Nephron (organoid): ENCODE data around the gene EPHB2.

Experiments
- H3K27ac Mint-ChIP-seq, 3 experiments: 2 replicates each; pipeline ENCODE4 v1.8.0; 2020; ENCODE audit warnings: mixed read lengths in 3 of 3, mild to moderate bottlenecking in 2 of 3, moderate library complexity in 1 of 3
- H3K27me3 Mint-ChIP-seq: 2 replicates; pipeline ENCODE4 v1.8.0; 2021; ENCODE audit warnings: low read depth, mild to moderate bottlenecking, moderate library complexity, mixed read lengths
- H3K36me3 Mint-ChIP-seq: 2 replicates; pipeline ENCODE4 v1.8.0; 2020; ENCODE audit warnings: low read depth, mixed read lengths
- H3K4me1 Mint-ChIP-seq: 2 replicates; pipeline ENCODE4 v1.8.0; 2020; ENCODE audit warnings: mixed read lengths
- H3K4me3 Mint-ChIP-seq, 3 experiments: 2 replicates each; pipeline ENCODE4 v1.8.0; 2020; ENCODE audit warnings: mild to moderate bottlenecking in 3 of 3, mixed read lengths in 3 of 3, moderate library complexity in 2 of 3
- H3K9me3 Mint-ChIP-seq: 2 replicates; pipeline ENCODE4 v1.8.0; 2020; ENCODE audit warnings: mixed read lengths
- TF ChIP-seq, protein P1 (sequence below), 3 experiments: fragments of 200-600 bp; sonication (generic); IDR thresholded peaks; one replicate each; pipeline ENCODE4 v1.5.0; 2021; ENCODE audit warnings: antibody characterized with exemption in 3 of 3; ENCODE audit not compliant: unreplicated experiment in 3 of 3

Gene EPHB2

DNA sequence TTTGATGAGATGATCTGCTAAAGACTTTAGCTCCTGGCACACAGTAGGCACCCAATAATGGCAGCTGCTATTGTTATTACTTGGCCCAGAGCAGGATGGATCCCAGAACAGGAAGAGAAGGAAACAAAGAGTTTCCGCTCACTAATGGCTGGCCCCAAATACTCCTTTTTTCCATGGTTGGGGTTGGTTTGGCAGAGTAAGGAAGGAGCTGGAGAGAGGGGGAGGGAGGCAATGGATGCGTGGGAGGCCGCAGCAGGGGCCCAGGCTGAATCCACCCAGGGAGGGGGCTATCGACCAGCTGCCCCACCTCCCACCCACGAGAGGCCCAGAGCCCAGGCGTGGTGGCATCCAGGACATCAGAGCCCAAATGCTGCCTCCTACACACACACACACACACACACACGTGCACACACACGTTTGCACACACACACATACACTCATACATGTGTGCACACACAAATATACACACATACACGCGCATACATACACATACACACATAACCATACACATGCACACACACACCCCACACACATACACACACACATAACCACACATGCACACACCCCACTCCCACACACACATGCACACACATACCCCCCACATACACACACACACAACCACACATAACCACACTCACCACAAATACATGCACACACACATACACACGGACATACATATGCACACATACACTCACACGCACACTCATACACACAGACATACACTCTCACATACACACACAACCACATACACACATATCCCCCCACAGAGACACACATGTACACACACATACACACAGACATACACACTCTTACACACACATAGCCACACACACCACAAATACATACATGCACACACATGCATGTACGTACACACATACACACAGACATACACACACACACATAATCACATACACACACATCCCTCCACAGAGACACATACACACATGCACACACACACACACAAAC, 32.4 kb upstream of the EPHB2 start:
- H3K9me3 Mint-ChIP-seq, result no peaks in the 10 kb centered on the region
- peaks cover 16% of the 10 kb centered on the region for H3K4me1 Mint-ChIP-seq
- no peak overlapping the region for H3K4me3 Mint-ChIP-seq
- H3K27me3 Mint-ChIP-seq, result peaks cover 10% of the 10 kb centered on the region
- TF ChIP-seq, protein P1, sequence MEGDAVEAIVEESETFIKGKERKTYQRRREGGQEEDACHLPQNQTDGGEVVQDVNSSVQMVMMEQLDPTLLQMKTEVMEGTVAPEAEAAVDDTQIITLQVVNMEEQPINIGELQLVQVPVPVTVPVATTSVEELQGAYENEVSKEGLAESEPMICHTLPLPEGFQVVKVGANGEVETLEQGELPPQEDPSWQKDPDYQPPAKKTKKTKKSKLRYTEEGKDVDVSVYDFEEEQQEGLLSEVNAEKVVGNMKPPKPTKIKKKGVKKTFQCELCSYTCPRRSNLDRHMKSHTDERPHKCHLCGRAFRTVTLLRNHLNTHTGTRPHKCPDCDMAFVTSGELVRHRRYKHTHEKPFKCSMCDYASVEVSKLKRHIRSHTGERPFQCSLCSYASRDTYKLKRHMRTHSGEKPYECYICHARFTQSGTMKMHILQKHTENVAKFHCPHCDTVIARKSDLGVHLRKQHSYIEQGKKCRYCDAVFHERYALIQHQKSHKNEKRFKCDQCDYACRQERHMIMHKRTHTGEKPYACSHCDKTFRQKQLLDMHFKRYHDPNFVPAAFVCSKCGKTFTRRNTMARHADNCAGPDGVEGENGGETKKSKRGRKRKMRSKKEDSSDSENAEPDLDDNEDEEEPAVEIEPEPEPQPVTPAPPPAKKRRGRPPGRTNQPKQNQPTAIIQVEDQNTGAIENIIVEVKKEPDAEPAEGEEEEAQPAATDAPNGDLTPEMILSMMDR (IDR thresholded peaks at IDR 0.05; ENCODE audit: unreplicated experiment in 3 of 3), result no peak
- H3K36me3 Mint-ChIP-seq, result no peaks in the 10 kb centered on the region
- no peak overlapping the region for H3K27ac Mint-ChIP-seq

DNA sequence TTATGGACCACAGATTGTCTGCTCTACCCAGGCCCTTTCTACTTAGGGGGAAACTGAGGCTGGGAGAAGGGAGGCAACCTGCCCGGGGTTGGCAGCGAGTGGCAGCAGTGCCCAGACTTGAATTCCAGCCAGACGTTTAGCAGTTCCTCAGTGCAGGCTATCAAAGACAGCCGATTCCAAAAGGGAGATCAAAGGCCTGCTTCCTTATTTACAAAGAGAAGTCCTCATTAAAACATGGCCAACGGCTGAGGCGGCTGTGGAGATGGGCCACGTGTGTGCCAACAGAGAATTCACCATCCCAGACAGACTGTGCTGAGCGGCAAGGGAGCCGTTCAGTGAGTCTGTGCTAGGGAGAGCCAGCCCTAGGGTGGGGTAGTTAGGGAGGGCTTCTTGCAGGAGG, 29.9 kb upstream of the EPHB2 start:
- H3K27ac Mint-ChIP-seq, result no peak overlapping the region
- TF ChIP-seq, protein P1 (IDR thresholded peaks at IDR 0.05; ENCODE audit: unreplicated experiment in 3 of 3), result no peak
- H3K4me1 Mint-ChIP-seq, result peaks cover 24% of the 10 kb centered on the region
- H3K9me3 Mint-ChIP-seq, result no peaks in the 10 kb centered on the region
- no peaks in the 10 kb centered on the region for H3K36me3 Mint-ChIP-seq
- H3K4me3 Mint-ChIP-seq, result no peak overlapping the region
- peaks cover 3% of the 10 kb centered on the region for H3K27me3 Mint-ChIP-seq

DNA sequence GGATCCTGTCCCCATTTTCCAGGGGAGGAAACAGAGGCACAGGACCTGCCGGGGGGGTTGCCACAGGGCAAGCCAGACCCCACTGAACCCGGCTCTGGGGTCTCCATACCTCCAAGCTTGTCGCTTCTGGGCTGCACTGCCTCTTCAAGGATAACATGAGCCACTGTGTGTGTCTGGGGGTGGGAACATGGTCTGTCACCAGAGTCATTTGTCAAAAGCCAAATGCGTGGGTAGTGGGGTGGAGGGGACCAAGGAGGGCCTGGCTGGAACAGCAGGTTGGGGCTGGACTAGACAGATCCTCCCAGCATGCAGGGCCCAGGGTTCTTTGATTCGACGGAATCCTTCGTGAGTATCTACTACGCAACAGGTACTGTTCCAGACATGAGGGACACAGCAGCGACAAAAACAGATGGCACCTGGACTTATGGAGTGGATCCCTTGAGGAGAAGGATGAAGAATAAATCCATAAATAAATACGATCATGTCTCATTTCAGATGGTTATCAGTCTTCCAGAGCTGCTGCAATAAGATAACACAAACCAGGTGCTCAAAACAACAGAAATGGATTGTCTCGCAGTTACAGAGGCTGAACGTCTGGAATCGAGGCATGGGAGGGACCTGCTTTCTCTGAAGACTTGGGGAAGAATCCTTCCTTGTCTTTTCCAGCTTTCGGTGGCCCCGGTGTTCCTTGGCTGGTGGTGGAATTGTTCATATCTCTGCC, 28.9 kb upstream of the EPHB2 start:
- Mint-ChIP-seq H3K27ac (peak overlapping the region in 1 of 3 experiments; percentile 25), H3K4me1 (peaks cover 29% of the 10 kb centered on the region), H3K27me3 (peaks cover 5% of the 10 kb centered on the region), H3K9me3 (no peaks in the 10 kb centered on the region), H3K4me3 (no peak overlapping the region), H3K36me3 (no peaks in the 10 kb centered on the region)
- TF ChIP-seq, protein P1 (IDR thresholded peaks at IDR 0.05; ENCODE audit: unreplicated experiment in 3 of 3), result no peak

DNA sequence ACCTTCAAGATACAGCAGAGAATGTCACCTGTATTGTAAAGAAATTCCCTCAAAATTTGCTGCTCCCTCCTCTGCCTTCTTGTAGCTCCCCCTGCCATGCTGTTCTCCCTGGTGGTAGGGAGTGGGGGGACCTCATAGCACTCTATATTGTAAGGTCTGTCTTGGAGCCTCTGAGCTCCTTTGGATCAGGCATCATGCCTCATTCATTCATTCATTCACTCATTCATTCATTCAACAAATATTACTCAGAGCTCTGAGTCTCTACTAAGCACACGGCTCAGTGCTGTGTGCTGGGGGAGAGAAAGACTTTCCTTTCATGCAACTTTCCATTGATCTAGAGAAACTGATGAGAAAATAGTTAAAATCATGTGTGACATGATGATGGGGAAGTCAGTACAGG, 27.1 kb upstream of the EPHB2 start:
- no peaks in the 10 kb centered on the region for H3K36me3 Mint-ChIP-seq
- peak overlapping the region in 1 of 3 experiments; percentile 5 for H3K4me3 Mint-ChIP-seq
- H3K27ac Mint-ChIP-seq, result peak overlapping the region; percentile 67 to 89 (median 79)
- TF ChIP-seq, protein P1 (IDR thresholded peaks at IDR 0.05; ENCODE audit: unreplicated experiment in 3 of 3), result no peak
- no peaks in the 10 kb centered on the region for H3K9me3 Mint-ChIP-seq
- peaks cover 43% of the 10 kb centered on the region for H3K4me1 Mint-ChIP-seq
- H3K27me3 Mint-ChIP-seq, result peaks cover 5% of the 10 kb centered on the region

DNA sequence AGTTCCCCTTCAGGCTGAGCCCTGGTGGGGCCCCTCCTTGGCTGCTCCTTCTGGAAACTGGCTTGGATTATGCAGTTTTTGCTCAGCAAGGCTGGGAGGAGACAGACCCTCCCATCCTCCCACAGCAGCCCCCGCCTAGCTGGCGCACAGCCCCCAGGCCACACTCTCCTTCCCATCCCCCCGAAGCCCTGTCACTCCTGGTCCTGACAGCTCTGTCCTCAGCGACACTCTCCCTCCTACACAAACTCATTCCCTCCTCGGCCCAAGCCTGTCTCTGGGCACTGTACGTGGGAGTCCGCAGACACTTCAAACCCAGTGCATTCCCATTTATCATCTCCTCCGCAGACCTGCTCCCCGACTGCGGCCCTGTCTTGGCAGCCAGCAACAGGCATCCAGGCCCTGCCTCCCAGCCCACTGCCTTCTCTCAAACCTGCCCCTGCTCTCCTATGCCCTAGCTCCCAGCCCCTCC, 25.0 kb upstream of the EPHB2 start:
- Mint-ChIP-seq H3K27ac (peak overlapping the region; percentile 77 to 89 (median 79)), H3K9me3 (no peaks in the 10 kb centered on the region), H3K27me3 (peaks cover 5% of the 10 kb centered on the region), H3K4me1 (peaks cover 54% of the 10 kb centered on the region), H3K4me3 (peak overlapping the region; percentile 27 to 33 (median 28)), H3K36me3 (no peaks in the 10 kb centered on the region)
- TF ChIP-seq, protein P1 (IDR thresholded peaks at IDR 0.05; ENCODE audit: unreplicated experiment in 3 of 3), result no peak
